Measurements from ENCODE around the gene NSMCE1.
"Not testable (repeated sequence)": the region's sequence is repeated elsewhere in the genome, so short reads cannot be mapped to it uniquely, and the experiment has no call there.

NSMCE1 gene

DNA sequence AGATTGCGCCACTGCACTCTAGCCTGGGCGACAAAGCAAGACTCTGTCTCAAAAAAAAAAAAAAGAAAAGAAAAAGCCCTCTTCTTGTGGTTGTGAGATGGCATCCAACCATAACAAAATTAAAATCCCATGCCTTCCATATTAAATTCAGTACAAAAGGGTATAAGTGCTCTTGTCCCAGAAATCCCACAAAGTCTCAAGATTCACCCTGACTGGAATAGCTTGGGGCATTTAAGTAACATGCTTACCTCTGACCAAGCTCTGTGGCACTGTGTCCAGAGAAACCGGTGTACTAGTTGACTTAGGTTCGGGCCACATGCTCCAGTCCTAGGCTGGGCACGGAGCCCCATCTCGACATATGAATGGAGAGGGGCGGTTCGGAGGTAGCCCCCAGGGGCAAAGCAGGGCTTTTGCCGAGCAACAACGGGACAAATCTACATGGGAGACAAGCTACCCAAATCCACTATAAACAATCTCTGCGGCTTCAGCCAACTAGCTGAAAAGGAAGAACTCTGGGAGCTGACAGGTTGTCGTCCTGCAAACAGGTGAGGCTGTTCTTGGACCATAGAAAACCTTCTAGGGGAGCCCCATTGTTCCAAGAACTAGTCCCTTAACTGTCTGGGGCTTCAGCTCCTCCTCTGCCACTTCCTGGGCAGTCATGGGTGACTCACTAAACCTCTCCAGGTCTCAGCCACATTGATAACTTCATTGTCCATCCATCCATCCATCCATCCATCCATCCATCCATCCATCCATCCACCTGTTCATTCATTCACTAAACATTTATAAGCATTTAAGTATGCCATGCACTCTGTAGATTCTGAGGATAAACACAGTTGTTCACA, 34.9 kb upstream of the NSMCE1 start:
- DNase-seq (ENCODE audit: low read depth, low spot score) = no peak

DNA sequence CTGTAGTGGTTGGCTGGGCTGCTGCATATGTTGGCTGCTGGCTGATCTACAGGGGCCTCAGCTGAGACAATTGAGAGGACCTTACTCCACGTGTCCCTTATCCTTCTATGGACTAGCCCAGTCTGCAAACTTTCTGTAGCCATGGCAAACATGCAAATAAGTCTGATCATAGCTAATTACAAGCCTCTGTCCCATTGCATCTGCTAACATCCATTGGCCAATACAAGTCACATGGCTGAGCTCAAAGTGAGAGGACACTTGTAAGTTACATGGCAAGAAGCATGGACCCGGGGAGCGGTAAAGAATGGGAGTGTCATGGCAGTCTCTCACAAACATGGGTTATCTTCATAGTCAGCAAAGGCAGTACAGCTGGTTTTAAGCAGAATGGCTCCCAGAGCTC, 33.6 kb upstream of the NSMCE1 start:
- DNase-seq (ENCODE audit: low read depth, low spot score) = no peak

DNA sequence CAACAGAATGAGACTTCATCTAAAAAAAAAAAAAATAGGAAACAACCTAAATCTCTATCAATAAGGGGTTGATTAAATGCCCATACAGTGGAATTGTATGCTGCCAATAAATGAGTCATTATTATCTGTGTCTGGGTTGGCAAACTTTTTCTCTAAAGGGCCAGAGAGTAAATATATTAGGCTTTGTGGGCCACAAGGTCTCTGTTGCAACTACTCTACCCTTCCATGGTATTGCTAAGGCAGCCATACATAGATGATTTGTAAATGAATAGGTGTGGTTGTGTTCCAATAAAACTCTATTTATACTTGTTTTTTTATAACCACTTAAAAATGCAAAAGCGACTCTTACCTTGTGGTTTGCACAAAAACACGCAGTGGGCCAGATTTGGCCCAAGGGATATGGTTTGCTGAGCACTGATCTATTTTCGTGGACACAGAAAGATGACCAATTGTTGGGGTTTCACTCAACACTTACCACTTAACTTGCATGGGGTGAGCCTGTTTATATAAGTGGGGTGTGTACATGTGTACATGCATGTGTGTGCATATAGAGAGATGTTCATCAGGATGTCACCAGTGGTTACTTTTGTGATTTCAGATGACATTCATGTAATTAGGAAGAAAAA, 32.8 kb upstream of the NSMCE1 start:
- DNase-seq (ENCODE audit: low read depth, low spot score) = no peak

DNA sequence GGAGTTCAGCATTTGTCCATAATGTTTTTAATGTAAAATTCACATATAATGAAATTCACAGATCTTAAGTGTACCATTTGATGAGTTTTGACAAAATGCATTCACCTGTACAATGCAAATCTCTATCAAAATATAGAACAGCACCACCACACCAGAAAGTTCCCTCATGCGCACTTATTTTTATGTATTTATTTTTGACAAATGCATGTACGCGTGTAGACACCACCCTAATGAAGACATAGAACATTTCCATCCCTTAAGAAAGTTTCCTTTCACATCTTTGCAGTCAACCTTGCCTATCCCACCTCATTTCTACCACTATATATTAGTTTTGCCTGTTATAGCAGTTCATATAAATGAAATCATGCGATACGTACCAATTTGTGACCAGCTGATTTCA, 29.6 kb upstream of the NSMCE1 start:
- no peak for DNase-seq (ENCODE audit: low read depth, low spot score)

DNA sequence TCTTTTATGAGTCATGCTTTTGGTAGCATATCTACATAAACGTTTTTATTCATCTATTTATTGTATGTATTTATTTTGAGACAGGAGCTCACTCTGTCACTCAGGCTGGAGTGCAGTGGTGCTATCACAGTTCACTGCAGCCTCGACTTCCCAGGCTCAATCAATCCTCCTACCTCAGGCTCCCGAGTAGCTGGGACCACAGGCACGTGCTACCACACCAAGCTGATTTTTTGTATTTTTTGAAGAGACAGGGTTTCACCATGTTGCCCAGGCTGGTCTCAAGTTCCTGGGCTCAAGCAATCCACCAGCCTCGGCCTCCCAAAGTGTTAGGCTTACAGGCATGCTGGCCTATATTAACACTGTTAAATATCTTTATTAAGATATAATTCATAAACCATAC, 24.8 kb upstream of the NSMCE1 start:
- no peak for DNase-seq (ENCODE audit: low read depth, low spot score)

DNA sequence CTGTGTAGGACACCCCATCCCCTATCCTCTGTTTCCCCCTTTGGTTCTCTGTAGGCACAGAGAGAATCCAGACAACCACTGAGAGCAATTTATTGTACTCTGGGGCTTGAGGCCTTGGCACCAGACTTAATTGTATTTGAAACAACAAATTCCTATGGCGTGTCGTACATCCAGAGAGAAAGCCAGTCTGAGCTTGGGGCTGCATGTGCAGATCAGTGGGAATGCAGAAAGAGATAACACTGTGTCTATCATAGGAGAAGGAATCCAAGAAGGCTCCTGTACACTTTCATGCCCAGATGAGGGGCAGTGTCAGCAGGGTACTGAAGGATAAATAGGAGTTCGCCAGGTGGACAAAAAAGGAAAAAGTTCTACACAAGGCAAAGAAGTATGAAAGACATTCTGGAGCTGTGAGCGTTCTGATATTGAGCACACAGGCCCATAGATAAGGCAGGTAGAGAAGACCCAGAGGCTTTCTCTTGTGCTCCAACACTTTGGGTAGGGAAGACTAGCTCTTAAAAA, 23.2 kb upstream of the NSMCE1 start:
- no peak for DNase-seq (ENCODE audit: low read depth, low spot score)

DNA sequence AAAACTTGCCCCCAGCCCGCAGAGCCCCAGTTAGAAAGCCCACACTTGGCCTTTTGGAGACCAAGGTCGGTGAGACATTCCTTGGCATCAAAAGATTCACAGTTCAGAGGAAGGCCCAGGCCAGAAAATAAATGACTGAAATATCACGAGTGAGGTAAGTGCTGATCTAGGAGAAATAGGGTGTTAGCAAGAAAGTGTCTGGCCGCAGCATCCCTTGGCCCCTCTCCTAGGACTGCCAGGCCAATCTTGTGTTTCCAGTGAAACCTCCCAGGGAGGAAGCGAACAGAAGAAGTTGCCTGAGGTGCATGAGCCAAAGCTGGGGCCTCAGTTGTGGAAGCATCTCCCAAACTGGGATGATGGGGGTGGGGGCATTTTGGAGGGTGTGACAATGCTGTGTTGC, 22.5 kb upstream of the NSMCE1 start:
- DNase-seq (ENCODE audit: low read depth, low spot score) = no peak

DNA sequence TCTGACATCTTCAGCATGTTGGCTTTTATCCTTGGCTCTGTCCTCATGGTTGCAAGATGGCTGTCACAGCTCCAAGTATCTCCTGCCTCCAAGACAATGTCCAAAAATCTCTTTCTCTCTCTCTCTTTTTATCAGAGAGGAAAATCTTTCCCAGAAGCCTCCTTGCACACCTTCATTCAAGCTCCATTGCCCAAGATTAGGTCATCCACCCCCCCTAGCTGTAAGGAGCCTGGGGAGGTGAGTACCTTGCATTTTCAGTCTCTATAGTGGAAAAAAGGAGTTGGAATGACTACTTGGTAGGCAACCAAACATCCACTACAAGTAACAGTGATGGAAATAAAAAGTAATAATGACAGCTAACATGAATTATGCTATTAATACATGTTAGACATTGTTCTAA, 22.0 kb upstream of the NSMCE1 start:
- DNase-seq (ENCODE audit: low read depth, low spot score) = no peak

DNA sequence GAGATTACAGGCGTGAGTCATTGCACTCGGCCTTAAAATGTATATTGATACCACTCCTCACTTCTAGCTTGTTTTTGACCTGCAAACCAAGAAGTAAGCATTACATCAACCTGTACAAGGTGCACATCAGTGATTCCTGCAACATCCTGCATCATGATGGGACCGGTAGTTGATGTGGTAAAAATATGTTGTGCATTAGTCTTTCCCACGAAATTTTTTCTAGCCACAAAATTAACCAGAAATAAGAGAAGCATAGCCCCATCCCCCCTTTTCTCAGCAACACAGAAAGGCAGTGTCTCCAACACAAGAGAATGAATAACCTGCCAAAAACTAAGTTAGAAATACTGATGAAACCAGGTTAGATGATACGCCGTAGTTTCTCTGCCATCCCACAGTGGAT, 21.1 kb upstream of the NSMCE1 start:
- no peak for DNase-seq (ENCODE audit: low read depth, low spot score)

DNA sequence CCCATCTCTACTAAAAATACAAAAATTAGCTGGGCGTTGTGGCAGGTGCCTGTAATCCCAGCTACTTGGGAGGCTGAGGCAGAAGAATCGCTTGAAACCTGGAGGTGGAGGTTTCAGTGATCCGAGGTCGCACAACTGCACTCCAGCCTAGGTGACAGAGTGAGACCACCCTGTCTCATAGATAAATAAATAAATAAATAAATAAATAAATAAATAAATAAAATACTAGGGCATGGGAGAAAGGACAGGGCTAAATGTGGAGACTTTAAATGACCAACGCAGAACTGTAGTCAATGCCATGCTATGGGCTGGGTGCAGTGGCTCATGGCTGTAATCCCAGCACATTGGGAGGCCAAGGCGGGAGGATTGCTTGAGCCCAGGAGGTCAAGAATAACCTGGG, 19.7 kb upstream of the NSMCE1 start:
- not testable (repeated sequence) for DNase-seq (ENCODE audit: low read depth, low spot score)

DNA sequence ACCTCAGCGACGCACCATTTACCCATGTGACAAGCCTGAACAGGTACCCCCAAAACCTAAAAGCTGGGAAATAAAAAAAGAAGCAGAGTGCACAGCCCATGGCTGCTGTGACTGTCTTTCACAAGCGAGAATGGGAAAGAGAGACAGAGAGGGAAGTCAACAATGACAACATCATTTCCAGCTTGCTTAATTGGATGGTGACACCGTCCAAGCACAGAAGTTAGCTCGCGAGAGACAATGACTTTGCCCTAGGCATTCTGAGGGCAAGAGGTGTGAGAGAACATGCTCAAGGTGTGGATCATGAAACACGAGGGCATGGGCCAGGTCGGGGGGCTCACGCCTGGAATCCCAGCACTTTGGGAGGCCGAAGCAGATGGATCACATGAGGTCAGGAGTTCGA, 19.3 kb upstream of the NSMCE1 start:
- no peak for DNase-seq (ENCODE audit: low read depth, low spot score)

DNA sequence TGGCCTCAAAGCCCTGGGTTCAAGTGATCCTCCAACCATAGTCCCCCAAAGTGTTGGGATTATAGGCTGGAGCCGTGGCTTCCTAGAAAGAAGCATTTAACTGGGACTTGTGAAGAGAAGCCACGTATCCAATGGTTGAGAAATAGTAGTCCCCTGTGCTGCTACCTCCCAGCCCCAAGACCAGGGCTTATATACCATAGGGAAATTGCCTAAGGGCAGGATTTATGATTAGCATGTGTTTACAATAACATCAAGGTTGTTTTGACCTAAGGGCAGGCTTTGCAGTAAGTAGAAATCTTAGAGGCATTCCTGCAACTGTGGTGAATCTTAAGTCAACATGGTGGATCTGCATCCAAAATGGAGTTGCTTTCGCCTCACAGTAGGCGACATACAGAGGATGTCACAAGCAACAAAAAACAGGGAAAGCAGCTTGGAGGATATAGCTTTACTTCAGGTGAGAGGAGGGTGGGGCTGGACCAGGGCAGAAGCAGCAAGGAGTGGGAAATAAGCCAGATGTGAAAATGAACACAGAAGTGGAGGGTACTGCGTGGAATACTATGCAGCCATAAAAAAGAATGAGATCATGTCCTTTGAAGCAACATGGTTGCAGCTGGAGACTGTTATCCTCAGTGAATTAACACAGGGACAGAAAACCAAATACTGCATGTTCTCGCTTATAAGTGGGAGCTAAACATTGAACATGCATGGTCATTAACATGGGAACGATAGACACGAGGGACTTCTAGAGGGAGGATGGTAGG, 18.7 kb upstream of the NSMCE1 start:
- DNase-seq (ENCODE audit: low read depth, low spot score) = no peak

DNA sequence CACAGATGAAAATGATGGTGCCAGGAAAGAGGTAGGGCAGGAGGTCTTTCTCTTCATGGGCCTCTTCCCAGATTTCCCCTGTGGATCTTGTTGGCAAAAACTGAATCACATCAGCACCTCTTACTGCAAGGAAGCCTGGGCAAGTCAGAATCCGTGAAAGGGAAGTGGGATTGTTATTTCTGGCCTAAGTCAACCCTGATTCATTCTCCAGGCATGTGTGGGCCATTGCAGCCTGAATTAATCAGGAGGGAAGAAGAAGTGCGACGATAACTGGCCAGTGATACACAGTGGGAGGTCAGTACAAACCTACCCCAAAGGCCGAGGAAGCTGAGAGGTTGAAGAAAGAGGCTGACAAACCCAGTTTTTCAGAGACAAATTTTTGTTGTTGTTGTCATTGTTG, 17.9 kb upstream of the NSMCE1 start:
- DNase-seq (ENCODE audit: low read depth, low spot score) = peak; percentile 83

DNA sequence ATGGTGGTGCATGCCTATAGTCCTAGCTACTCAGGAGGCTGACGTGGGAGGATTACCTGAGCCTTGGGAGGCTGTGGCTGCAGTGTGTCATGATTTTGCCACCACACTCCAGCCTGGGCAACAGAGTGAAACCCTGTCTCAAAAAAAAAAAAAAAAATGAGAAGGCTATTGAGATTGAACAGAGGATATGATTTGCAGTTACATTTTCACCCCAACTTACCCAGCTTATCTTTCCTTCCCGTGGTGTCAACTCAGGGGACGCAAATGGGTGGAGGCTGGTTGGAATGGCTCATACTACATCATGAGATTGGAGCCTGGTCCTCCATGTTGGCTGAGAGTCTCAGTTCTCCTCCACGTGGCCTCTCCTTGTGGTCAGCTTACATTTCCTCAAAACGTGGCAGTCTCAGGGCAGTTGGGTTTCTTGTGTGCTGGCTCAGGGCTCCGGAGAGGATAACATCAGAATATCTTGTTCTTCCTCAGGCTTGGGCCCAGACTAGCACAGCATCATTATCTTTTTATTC, 17.2 kb upstream of the NSMCE1 start:
- no peak for DNase-seq (ENCODE audit: low read depth, low spot score)

DNA sequence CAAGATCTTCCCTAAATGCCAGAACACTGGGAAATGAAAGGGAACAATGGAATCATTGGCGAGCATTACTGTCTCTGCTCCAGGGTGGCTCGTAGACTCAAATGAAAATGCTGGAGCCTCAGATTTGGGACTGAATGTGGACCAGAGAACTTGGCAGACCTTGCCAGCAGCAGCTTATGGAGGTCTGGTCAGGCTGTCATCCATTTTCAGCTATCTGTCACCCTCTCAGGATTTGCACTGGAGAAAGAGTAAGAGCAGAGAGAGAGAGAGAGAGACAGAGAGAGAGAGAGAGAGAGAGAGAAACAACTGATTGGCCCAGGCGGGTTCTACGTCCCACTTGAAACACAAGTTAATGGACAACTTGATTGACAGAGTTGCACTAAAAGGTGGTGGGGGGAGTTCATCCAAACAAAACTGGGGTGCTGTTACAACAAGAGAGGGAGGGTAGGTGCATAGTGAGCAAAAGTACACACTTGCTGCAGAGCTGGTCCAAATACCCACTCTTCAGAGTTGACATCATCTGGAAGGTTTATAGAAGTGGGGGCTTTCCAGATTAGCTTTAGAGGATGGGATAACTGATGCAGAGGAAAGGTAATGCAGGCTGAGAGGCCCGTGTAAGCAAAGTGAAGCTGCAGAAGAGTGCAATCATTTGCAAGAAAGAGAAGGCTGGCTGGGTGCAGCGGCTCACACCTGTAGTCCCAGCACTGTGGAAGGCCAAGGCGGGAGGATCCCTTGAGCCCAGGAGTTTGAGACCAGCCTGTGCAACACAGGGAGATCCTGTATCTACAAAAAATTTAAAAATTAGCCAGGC, 16.5 kb upstream of the NSMCE1 start:
- no peak for DNase-seq (ENCODE audit: low read depth, low spot score)

DNA sequence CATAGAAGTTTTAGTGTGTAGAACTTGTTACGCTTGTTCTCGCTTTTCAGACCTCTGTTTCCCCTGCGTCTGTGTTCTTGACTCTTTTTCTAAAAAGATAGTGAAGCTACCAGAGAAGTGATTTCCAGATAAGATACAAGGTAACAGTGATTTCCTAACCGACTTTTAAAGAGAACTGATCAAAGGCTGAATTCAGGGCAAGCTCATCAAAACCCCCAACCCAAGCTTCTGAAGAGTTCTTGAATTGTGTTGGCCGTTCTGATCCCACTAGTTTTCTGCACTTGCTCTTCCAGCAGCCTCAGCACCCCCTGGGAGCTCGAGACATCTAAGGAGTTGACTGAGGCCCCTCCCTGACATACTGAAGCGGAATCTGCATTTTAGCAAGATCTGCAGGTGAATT, 12.7 kb upstream of the NSMCE1 start:
- no peak for DNase-seq (ENCODE audit: low read depth, low spot score)

DNA sequence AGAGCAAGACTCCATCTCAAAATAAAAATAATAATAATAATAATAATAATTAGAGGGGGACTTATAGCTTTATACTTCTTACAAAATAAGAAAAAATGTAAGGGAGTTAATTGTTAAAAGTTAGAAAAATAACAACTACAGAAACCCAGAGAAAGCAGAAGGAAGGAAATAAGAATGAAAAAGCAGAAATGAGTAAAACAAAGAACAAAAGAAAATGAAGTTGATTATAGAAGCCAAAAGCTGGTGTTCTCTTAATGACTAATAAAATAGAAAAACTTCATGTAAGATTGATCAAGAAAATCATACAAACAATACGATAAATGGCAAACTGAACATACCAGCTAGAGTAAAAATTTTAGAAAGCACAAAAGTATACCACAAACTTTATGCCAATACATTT, 6.8 kb upstream of the NSMCE1 start:
- DNase-seq (ENCODE audit: low read depth, low spot score) = no peak

DNA sequence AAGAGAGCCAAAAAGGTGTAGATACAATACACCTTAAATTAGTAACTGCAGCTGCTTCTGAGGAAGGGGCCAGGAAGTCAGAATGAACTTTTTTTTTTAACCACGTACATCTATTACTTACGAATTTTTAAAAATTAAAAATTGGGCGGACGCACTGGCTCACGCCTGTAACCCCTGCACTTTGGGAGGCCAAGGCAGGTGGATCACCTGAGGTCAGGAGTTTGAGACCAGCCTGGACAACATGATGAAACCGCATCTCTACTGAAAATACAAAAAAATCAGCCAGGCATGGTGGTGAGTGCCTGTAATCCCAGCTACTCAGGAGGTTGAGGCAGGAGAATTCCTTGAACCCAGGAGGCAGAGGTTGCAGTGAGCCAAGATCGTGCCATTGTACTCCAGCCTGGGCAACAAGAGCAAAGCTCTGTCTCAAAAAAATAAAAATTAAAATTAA, 5.9 kb upstream of the NSMCE1 start:
- DNase-seq (ENCODE audit: low read depth, low spot score) = not testable (repeated sequence)

DNA sequence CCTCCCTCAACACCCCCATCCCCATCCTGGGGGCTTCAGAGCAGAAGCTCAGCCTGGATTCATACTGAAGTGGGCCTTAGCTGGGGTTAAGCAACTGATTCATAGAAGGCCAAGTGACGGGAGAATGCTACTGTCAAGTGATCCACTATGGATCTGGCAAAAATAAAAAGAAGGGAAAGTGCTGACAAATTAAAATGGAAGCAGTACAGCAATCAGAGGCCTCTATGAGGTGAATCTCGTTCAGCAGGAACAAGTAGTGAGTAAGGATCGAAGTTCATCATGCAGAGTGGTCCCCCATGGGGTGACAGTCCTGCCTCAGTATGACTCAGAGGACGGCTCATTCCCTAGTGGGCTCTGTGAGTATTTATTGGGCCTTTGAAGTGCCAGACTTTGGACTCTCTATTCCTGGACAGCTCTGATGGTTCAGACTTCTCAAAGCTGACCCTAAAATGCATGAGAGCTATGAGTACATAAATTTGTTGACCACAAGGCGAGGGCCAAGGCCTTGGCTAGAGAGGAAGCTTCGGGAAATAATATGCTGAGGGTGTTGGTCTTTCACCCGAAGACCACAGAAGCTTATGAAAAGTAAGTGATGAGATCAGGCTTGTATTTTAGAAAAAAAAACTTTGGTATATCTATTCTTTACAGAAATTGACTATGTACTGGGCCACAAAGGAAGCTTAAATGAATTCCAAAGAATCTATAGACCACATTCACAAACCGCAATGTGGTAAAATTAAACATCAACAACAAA, 5.3 kb upstream of the NSMCE1 start:
- DNase-seq (ENCODE audit: low read depth, low spot score) = peak; percentile 80

DNA sequence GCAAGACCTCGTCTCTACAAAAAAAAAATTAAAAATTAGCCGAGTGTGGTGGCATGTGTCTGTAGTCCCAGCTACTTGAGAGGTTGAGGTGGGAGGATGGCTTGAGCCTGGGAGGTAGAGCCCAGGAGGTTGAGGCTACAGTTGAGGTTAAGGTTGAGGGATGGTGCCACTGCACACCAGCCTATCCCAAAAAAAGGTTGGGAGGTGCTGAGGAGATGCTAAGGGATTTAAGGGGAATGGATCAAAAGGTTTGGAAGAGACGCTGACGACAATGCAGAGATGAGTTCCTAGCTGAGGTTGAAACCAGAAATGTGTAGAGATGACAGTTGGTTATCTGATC, 4.7 kb upstream of the NSMCE1 start:
- DNase-seq (ENCODE audit: low read depth, low spot score) = no peak

DNA sequence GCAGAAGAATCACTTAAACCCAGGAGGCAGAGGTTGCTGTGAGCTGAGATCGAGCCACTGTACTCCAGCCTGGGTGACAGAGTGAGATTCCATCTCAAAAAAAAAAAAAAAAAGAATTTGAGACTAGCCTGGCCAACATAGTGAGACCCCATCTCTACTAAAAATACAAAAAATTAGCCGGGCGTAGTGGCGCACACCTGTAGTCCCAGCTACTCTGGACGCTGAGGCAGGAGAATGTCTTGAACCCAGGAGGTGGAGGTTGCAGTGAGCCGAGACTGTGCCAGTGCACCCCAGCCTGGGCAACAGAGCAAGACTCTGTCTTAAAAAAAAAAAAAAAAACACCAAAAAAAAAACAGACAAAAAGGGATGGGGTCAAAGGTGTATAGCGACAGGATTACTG, 4.1 kb upstream of the NSMCE1 start:
- not testable (repeated sequence) for DNase-seq (ENCODE audit: low read depth, low spot score)

Data from smooth muscle cell of the brain vasculature (primary cell).